IPS-15b (cell line): ENCODE results near the gene ORAI2.

Experiments used
- H3K27me3 ChIP-seq: one replicate; pipeline ENCODE4 v1.6.1; 2013; ENCODE audit warnings: low read length; ENCODE audit not compliant: control insufficient read depth, insufficient read depth
- H3K36me3 ChIP-seq: one replicate; pipeline ENCODE4 v1.6.1; 2013; ENCODE audit warnings: low read length; ENCODE audit not compliant: control insufficient read depth, insufficient read depth
- H3K4me1 ChIP-seq: one replicate; pipeline ENCODE4 v1.6.1; 2013; ENCODE audit warnings: mild to moderate bottlenecking, low read length; ENCODE audit not compliant: control insufficient read depth, insufficient read depth
- H3K4me3 ChIP-seq: one replicate; pipeline ENCODE4 v1.5.1; 2013; ENCODE audit warnings: low read depth, low read length
- H3K9ac ChIP-seq: one replicate; pipeline ENCODE4 v1.6.1; 2013; ENCODE audit warnings: low read depth, mild to moderate bottlenecking, low read length
- H3K9me3 ChIP-seq: one replicate; pipeline ENCODE4 v1.6.1; 2013; ENCODE audit warnings: mild to moderate bottlenecking, low read length; ENCODE audit not compliant: control insufficient read depth, insufficient read depth

Gene ORAI2

DNA sequence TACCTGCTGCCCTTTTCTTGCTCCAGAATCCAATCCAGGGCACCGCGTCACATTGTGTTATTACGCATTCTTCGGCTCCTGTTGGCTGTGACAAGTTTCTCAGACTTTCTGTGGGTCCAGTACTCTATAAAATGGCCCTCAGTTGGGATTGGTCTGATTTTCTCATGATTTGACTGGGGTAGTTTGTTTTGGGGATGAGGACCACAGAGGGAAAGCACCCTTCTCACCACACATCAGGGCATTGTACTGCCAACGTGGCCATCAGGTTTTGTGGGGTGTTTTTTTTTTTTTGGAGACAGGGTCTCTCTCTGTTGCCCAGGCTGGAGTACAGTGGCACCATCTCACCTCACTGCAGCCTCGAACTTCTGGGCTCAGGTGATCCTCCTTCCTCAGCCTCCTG is 17.0 kb upstream of the ORAI2 start:
- Histone ChIP-seq H3K36me3 (peaks cover 8% of the 10 kb centered on the region), H3K9me3 (no peaks in the 10 kb centered on the region), H3K9ac (no peak overlapping the region), H3K27me3 (no peaks in the 10 kb centered on the region), H3K4me3 (no peak overlapping the region), H3K4me1 (no peaks in the 10 kb centered on the region)

DNA sequence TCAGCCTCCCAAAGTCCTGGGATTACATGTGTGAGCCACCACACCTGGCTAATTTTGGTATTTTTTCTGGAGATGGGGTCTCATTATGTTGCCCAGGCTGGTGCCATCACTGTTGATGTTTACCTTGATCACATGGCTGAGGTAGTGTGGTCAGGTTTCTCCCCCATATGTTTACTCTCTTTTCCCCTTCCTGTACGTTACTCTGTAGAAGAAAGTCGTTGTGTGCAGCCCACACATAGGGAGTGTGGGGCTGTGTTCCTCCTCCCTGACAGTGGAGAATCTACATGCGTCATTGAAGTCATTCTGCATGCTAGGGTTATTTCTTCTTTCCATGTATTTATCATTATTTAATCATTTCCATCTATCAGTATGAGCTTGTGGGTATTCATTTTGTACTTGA is 16.3 kb upstream of the ORAI2 start:
- Histone ChIP-seq H3K27me3 (no peaks in the 10 kb centered on the region), H3K36me3 (peaks cover 8% of the 10 kb centered on the region), H3K4me1 (no peaks in the 10 kb centered on the region), H3K4me3 (no peak overlapping the region), H3K9ac (no peak overlapping the region), H3K9me3 (no peaks in the 10 kb centered on the region)

DNA sequence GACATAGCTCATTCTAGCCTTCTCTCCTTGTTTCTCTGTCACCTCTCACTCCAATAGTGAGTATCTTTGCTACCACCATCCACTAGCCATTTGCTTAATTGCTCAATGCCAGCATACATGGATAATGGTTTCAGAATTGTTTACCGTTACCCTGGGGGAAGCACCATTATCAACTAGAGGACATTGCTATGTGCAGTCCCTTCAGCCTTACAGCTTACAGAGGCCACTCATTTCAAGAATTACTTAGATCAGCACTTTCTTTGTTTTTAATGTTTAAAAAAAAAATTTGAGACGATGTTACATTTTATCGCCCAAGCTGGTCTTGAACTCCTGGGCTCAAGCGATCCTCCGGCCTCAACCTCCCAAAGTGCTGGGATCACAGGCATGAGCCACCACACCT is 14.8 kb upstream of the ORAI2 start:
- Histone ChIP-seq H3K4me1 (no peaks in the 10 kb centered on the region), H3K4me3 (no peak overlapping the region), H3K9me3 (no peaks in the 10 kb centered on the region), H3K9ac (no peak overlapping the region), H3K27me3 (no peaks in the 10 kb centered on the region), H3K36me3 (peaks cover 8% of the 10 kb centered on the region)

DNA sequence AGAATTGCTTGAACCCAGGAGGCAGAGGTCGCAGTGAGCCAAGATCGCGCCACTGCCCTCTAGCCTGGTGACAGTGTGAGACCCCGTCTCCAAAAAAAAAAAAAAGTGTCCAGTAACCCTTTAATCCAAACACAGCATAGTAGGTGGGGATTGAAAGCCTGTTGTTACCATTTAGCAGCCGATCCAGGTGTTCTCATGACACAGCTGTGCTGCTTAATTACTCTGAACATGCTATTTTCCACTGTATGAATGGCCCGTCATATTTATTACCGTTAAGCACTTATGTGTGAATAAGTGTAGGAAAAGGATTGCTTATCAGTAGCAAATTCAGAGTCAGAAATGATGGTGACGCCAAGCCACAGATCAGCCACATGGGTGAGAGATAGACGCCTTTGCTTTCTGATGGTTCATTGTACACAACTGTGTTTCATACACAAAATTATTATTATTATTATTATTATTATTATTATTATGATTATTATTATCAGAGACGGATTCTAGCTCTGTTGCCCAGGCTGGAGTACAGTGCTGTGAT is 11.6 kb upstream of the ORAI2 start:
- H3K9me3 ChIP-seq = no peaks in the 10 kb centered on the region
- H3K27me3 ChIP-seq = no peaks in the 10 kb centered on the region
- no peak overlapping the region for H3K9ac ChIP-seq
- no peak overlapping the region for H3K4me3 ChIP-seq
- peaks cover 14% of the 10 kb centered on the region for H3K36me3 ChIP-seq
- H3K4me1 ChIP-seq = peaks cover 5% of the 10 kb centered on the region

DNA sequence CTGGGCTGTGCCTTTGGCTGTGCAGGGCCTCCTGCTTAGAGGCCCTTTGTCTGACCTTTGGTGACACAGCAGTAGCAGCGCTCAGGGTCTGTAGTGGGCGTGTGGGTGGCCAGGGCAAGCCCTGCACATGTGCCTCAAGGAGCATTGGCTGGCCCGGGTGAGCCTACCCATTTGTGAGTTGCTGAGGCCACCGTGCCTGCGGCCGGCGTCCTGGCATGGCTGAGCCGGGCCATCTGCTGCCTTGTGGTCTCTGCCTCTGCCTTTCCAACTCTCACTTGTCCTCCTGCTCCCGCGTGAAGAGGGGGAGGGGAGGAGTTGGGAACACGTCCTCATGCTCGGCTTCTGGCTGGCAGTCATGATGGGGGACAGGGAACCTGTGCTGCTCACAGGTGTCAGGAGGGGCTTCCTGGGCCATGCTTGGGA is 9.2 kb upstream of the ORAI2 start:
- Histone ChIP-seq H3K4me3 (no peak overlapping the region), H3K36me3 (peaks cover 15% of the 10 kb centered on the region), H3K27me3 (no peaks in the 10 kb centered on the region), H3K9me3 (no peaks in the 10 kb centered on the region), H3K9ac (peak overlapping the region; percentile 49), H3K4me1 (peaks cover 5% of the 10 kb centered on the region)

DNA sequence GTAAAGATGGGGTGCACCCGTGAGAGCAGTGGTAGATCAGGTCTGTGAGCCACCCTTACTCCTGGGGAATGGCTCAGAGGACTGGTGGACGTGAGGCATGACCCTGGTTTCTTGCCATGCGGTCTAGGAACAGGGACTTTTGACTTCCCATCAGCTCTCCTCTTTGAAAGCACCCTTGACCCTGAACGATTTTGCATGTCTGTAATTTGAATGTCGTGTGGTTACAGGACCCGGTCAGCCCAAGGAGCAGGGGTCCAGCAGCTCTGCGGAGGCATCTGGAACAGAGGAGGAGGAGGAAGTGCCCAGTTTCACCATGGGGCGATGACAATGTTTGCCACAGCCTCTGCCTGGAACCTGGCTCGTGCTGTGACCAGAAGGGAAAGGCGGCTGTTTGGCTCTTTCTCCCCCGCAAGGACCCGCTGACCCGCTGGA is 8.6 kb upstream of the ORAI2 start:
- H3K36me3 ChIP-seq = peaks cover 15% of the 10 kb centered on the region
- no peak overlapping the region for H3K4me3 ChIP-seq
- peak overlapping the region; percentile 49 for H3K9ac ChIP-seq
- peaks cover 5% of the 10 kb centered on the region for H3K4me1 ChIP-seq
- H3K27me3 ChIP-seq = no peaks in the 10 kb centered on the region
- H3K9me3 ChIP-seq = no peaks in the 10 kb centered on the region

DNA sequence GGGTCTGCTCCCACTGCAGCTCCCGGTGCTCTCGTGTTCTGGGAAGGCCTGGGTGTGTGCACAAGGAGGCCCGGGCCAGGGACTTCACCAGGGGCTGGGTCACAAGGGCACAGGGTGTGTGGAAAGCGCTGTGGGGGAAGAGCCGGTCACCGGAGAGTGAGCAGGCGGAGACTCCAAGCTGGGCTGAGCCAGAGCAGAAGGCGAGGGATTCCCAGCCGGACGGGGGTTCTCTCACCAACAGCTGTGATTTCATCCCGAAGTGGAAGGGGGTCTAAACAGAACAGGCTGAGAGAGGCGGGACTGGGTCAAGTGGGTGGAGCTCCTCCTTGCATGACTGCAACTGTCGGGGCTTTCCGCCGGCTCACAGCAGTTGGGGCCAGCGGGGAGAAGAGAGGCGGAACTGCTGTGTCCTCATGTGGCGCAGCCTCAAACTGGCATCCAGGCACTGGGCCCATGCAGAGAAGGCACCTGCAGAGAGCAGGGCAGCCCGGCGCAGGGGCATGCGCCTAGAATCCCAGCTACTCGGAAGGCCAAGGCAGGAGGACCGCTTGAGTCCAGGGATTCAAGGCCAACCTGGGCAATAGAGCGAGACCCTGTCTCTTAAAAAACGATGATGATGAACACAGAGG is 7.6 kb upstream of the ORAI2 start:
- no peak overlapping the region for H3K9ac ChIP-seq

DNA sequence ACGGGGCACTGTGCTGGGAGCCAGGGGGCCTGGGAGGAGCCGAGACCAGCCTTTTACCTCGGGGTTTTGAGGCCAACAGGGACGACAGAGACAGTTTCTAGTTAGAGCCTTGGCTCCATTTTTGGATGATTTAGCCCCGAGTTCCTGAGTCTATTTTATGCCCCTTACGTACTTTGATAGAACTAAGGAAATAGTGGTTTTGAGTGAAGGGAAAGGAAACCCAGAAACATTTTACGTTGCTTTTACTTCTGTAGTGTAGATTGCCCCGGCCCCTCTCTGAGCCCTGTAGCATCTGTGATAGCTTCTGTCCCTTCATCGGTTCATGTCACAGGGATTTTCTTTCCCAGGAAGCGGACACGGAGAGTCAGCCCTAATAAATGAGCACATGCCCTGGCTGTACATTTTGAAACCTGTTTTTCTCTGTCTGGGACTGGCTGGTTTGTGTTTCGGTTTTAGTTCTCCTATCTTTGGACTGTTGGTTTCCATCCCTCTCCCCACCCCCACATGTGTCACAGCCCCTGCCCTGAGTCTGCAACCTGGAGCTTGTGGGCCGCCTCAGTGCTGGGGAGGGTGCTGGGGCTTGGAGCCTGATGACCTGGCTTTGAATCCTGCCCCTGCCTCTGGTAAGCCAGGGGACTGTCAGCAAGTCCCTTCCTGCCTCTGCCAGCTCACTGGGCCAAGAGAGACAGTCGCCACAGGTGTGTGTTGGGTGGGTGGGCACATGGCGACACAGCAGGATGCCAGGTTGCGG is 6.9 kb upstream of the ORAI2 start:
- H3K36me3 ChIP-seq = peaks cover 15% of the 10 kb centered on the region
- no peak overlapping the region for H3K9ac ChIP-seq
- H3K4me3 ChIP-seq = no peak overlapping the region
- H3K4me1 ChIP-seq = peaks cover 5% of the 10 kb centered on the region
- H3K27me3 ChIP-seq = no peaks in the 10 kb centered on the region
- no peaks in the 10 kb centered on the region for H3K9me3 ChIP-seq

More for the DNA sequence above, 7.6 kb upstream of the ORAI2 start:
- Histone ChIP-seq H3K36me3 (peaks cover 15% of the 10 kb centered on the region), H3K4me3 (no peak overlapping the region), H3K9me3 (no peaks in the 10 kb centered on the region), H3K27me3 (no peaks in the 10 kb centered on the region), H3K4me1 (peaks cover 5% of the 10 kb centered on the region)

DNA sequence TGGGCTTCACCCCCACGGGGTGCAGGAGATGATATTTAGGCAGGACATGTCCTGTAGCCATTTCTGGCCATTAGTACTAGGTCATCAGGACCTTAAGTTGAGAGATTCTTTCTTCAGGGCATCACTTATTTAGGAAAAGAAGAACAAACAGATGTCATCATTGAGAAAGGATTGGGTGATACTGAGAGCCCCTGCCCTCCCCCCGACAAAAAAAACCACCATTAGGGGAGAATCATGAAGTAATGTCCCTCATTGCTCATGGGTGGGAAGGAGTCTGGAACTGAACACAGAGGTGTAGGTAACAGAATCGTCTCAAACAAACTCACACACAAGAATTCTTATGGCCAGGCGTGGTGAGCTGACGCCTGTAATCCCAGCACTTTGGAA is 6.4 kb upstream of the ORAI2 start:
- Histone ChIP-seq H3K4me1 (peaks cover 5% of the 10 kb centered on the region), H3K4me3 (no peak overlapping the region), H3K9me3 (no peaks in the 10 kb centered on the region), H3K9ac (no peak overlapping the region), H3K27me3 (no peaks in the 10 kb centered on the region), H3K36me3 (peaks cover 15% of the 10 kb centered on the region)

DNA sequence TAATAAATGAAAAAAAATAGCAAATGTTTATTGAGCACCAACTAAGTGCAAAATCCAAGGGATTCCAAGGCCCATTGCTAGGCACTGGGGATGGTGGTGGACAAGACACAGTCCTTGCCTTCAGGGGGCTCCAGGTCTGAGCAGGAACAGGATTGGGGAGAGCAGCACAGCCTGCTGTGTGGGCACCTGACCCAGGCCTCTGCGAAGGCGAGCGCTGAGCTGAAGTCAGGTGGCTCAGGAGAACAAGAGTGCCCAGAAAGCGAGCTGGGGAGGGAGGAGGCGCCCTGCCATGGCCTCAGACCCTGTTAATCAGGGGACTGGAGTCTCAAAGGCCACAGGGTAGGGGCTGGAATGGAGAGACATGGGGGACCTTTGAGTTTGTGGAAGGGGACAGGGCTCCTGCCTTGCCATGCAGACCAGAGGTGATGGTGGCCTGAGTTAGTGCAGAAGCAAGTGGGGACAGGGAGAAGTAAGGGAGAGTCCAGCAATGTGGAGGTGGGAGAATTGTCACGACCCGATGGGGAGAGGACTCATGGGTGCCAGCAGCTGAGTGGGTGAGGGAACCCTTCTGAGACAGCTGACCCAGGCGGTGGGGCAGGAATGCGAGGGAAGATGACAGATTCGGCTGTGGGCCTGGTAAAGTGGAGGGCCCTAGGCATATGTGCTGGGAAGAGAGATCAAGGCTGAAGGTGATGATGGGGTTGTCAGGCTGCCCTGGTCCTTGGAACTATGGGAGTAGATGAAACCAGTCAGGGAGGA is 4.1 kb upstream of the ORAI2 start:
- peaks cover 15% of the 10 kb centered on the region for H3K36me3 ChIP-seq
- no peak overlapping the region for H3K4me3 ChIP-seq
- no peaks in the 10 kb centered on the region for H3K27me3 ChIP-seq
- no peaks in the 10 kb centered on the region for H3K9me3 ChIP-seq
- no peaks in the 10 kb centered on the region for H3K4me1 ChIP-seq
- H3K9ac ChIP-seq = no peak overlapping the region

DNA sequence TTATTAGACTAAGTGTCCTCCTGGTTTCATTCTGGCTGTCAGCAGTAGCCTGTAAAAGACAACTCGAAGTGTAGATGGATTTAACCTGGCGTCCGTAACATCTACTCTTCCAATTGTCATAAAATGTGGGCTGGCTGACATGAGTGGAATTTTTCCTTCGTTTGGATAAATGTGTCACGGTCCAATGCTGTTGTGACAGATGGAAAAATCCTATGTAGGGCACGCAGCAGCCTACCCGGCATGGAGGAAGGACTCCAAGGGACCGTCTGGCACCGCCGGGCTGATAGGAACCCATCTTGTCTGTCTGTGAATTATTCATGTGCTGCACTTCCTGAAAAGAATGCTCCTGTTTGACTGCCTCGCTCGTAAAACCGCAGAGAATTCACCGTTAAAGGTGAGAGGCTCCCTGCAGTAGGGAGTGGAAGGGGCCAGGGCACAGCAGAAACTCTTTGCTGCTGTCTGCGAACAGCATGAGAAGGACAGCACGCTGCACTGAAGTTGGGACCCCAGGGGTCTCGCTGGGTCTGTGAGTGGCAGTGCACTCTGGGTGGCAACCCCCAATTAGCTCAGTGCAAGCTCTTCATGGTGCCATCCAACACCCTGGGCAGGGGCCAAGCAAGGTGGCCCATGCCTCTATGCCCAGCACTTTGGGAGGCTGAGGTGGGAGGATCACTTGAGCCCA is 1.6 kb upstream of the ORAI2 start:
- H3K9me3 ChIP-seq = no peaks in the 10 kb centered on the region
- no peaks in the 10 kb centered on the region for H3K27me3 ChIP-seq
- no peak overlapping the region for H3K4me3 ChIP-seq
- no peak overlapping the region for H3K9ac ChIP-seq
- H3K4me1 ChIP-seq = no peaks in the 10 kb centered on the region
- H3K36me3 ChIP-seq = peaks cover 1% of the 10 kb centered on the region
